Stimulated activated CD4-positive, alpha-beta T cell treated with anti-CD3 and anti-CD28 coated beads, TNF-alpha, amount 100 ng/mL, for 24 hours (primary cell): ENCODE results near the gene APBB1.
A peak's percentile ranks its signal among the peaks of the same experiment; 100 is the strongest.
"Not testable (repeated sequence)": the region's sequence is repeated elsewhere in the genome, so short reads cannot be mapped to it uniquely, and the experiment has no call there.

ENCODE experiments used
- DNase-seq, 3 experiments: peaks; one replicate each; pipeline ENCODE4 v3.0.0-alpha.2; 2020; ENCODE audit warnings: low read depth in 3 of 3

APBB1 gene

GRCh38 chr11:6417907-6418556 lies 862 bp downstream of the APBB1 start:
- DNase-seq, result no peak

GRCh38 chr11:6415797-6416196 lies 3.1 kb downstream of the APBB1 start:
- no peak for DNase-seq

- no peak for DNase-seq
Measured at GRCh38 chr11:6414874-6415328, 4.0 kb downstream of the APBB1 start.

- peak; percentile 44 to 74 (median 46) for DNase-seq
Measured at GRCh38 chr11:6413791-6414201, 5.1 kb downstream of the APBB1 start.

GRCh38 chr11:6411594-6412031 lies 7.3 kb downstream of the APBB1 start:
- no peak for DNase-seq

GRCh38 chr11:6410695-6411430 lies 8.0 kb downstream of the APBB1 start:
- no peak for DNase-seq

GRCh38 chr11:6406370-6406769 lies 12.5 kb downstream of the APBB1 start:
- no peak for DNase-seq

- no peak for DNase-seq
Measured at GRCh38 chr11:6405846-6406245, 13.0 kb downstream of the APBB1 start.

- DNase-seq, result no peak
Measured at GRCh38 chr11:6405052-6405667, 13.7 kb downstream of the APBB1 start.

GRCh38 chr11:6404342-6405051 lies 14.4 kb downstream of the APBB1 start:
- DNase-seq, result no peak

GRCh38 chr11:6403539-6403938 lies 15.4 kb downstream of the APBB1 start:
- DNase-seq, result no peak

- peak; percentile 33 to 52 (median 51) for DNase-seq
Measured at GRCh38 chr11:6402561-6402981, 16.3 kb downstream of the APBB1 start.

- no peak for DNase-seq
Measured at GRCh38 chr11:6402061-6402470, 16.8 kb downstream of the APBB1 start.

GRCh38 chr11:6401464-6401863 lies 17.4 kb downstream of the APBB1 start:
- no peak for DNase-seq

- DNase-seq, result no peak
Measured at GRCh38 chr11:6400431-6401345, 18.2 kb downstream of the APBB1 start.

GRCh38 chr11:6397636-6398035 lies 21.3 kb downstream of the APBB1 start:
- no peak for DNase-seq

- DNase-seq, result no peak
Measured at GRCh38 chr11:6397156-6397555, 21.7 kb downstream of the APBB1 start.

GRCh38 chr11:6395470-6396060 lies 23.3 kb downstream of the APBB1 start:
- DNase-seq, result no peak

- no peak for DNase-seq
Measured at GRCh38 chr11:6393989-6394670, 24.8 kb downstream of the APBB1 start.

GRCh38 chr11:6392251-6392650 lies 26.6 kb downstream of the APBB1 start:
- not testable (repeated sequence) for DNase-seq
